HepG2 (cell line): ENCODE measurements around the gene KRTAP10-5. TPM values are rescaled to one million over a fixed set of nuclear protein-coding genes. Genes with fewer than 3 reads are reported as not detected.

Experiments used
- CENPBD1 ChIP-seq: sonication (generic); formaldehyde crosslinking; IDR thresholded peaks from 2 replicates; pipeline ENCODE4 v1.8.0; 2022; ENCODE audit warnings: missing genetic modification reagents, low read depth, mild to moderate bottlenecking, borderline replicate concordance
- CENPT ChIP-seq: sonication (generic); formaldehyde crosslinking; IDR thresholded peaks from 2 replicates; pipeline ENCODE4 v1.8.0; 2022; ENCODE audit warnings: low read depth, mild to moderate bottlenecking, moderate library complexity, missing genetic modification reagents
- CTCF ChIP-seq: sonication (generic); formaldehyde crosslinking; IDR thresholded peaks from 2 replicates; pipeline ENCODE4 v1.5.0; 2020; ENCODE audit warnings: mild to moderate bottlenecking, missing genetic modification reagents, moderate library complexity
- DR1 ChIP-seq: sonication (generic); formaldehyde crosslinking; IDR thresholded peaks from 2 replicates; pipeline ENCODE4 v1.8.0; 2021; ENCODE audit warnings: mild to moderate bottlenecking, missing genetic modification reagents, inconsistent platforms
- ELK4 ChIP-seq: sonication (generic); formaldehyde crosslinking; IDR thresholded peaks from 2 replicates; pipeline ENCODE4 v1.9.0; 2021; ENCODE audit warnings: missing genetic modification reagents, borderline replicate concordance
- FOXA1 ChIP-seq, 2 experiments: fragments of 450-650 bp in 1 of 2; sonication (generic) in 1 of 2; formaldehyde crosslinking in 1 of 2; IDR thresholded peaks; 2 replicates each; pipeline versions ENCODE4 v1.4.0 to v1.6.1; 2016 to 2020; ENCODE audit warnings: missing genetic modification reagents in 1 of 2
- NCOR1 ChIP-seq: fragments of 200-600 bp; sonication (generic); IDR thresholded peaks from 2 replicates; pipeline ENCODE4 v1.7.0; 2017; ENCODE audit warnings: antibody characterized with exemption, low read length, borderline replicate concordance
- REST ChIP-seq, 2 experiments: IDR thresholded peaks; 2 replicates each; pipeline ENCODE4 v1.6.1; 2011 to 2012; ENCODE audit warnings: low read length in 2 of 2, borderline replicate concordance in 1 of 2, low read depth in 1 of 2, mild to moderate bottlenecking in 1 of 2, moderate library complexity in 1 of 2
- SYNCRIP ChIP-seq: fragments of 200-400 bp; formaldehyde crosslinking; IDR thresholded peaks from 2 replicates; pipeline ENCODE4 v1.6.1; 2018; ENCODE audit warnings: mild to moderate bottlenecking, low read depth, low read length; ENCODE audit not compliant: insufficient read depth
- TARDBP ChIP-seq: sonication (generic); formaldehyde crosslinking; IDR thresholded peaks from 2 replicates; pipeline ENCODE4 v1.8.0; 2022; ENCODE audit warnings: mild to moderate bottlenecking, missing genetic modification reagents
- TCF7 ChIP-seq: sonication (generic); IDR thresholded peaks from 2 replicates; pipeline ENCODE4 v1.6.1; 2016; ENCODE audit warnings: antibody characterized with exemption, low read depth
- ZBTB3 ChIP-seq: sonication (generic); formaldehyde crosslinking; IDR thresholded peaks from 2 replicates; pipeline ENCODE4 v1.4.0; 2020; ENCODE audit warnings: low read depth, mild to moderate bottlenecking, moderate library complexity, missing genetic modification reagents, borderline replicate concordance
- ZNF256 ChIP-seq: sonication (generic); formaldehyde crosslinking; conservative IDR thresholded peaks from 2 replicates; pipeline ENCODE4 v1.4.0; 2020; ENCODE audit warnings: missing genetic modification reagents
- ZNF335 ChIP-seq: sonication (generic); formaldehyde crosslinking; IDR thresholded peaks from 2 replicates; pipeline ENCODE4 v1.4.0; 2020; ENCODE audit warnings: missing genetic modification reagents
- ZNF33A ChIP-seq: sonication (generic); formaldehyde crosslinking; IDR thresholded peaks from 2 replicates; pipeline ENCODE4 v1.5.1; 2020; ENCODE audit warnings: missing genetic modification reagents, mild to moderate bottlenecking, moderate library complexity, borderline replicate concordance
- ZNF343 ChIP-seq: sonication (generic); formaldehyde crosslinking; IDR thresholded peaks from 2 replicates; pipeline ENCODE4 v1.4.0; 2020; ENCODE audit warnings: mild to moderate bottlenecking, missing genetic modification reagents
- ZNF691 ChIP-seq: sonication (generic); formaldehyde crosslinking; IDR thresholded peaks from 2 replicates; pipeline ENCODE4 v1.4.0; 2020; ENCODE audit warnings: missing genetic modification reagents, low read depth, mild to moderate bottlenecking, borderline replicate concordance
- ZNF737 ChIP-seq: sonication (generic); formaldehyde crosslinking; IDR thresholded peaks from 2 replicates; pipeline ENCODE4 v1.5.0; 2020; ENCODE audit warnings: missing genetic modification reagents, mild to moderate bottlenecking, borderline replicate concordance
- ZNF792 ChIP-seq: IDR thresholded peaks from 2 replicates; pipeline ENCODE4 v1.6.1; 2016
- ZNF839 ChIP-seq: sonication (generic); formaldehyde crosslinking; IDR thresholded peaks from 2 replicates; pipeline ENCODE4 v1.4.0; 2020; ENCODE audit warnings: missing genetic modification reagents, mild to moderate bottlenecking, borderline replicate concordance
- ZNF850 ChIP-seq: sonication (generic); formaldehyde crosslinking; conservative IDR thresholded peaks from 2 replicates; pipeline ENCODE4 v1.9.0; 2021; ENCODE audit warnings: mild to moderate bottlenecking, missing genetic modification reagents
- polyA plus RNA-seq, 8 experiments: library from polyadenylated mRNA; depleted of rRNA in 3 of 8; stranded (reverse) in 7 of 8; unstranded in 1 of 8; fragments of >200 nt; fragmentation: Illumina TruSeq in 4 of 8; extraction: Trizol in 4 of 8; gene quantifications; 2 replicates each; pipeline versions ENCODE4 v1.2.1 to v1.2.3, GENCODE V29; 2011 to 2016; ENCODE audit warnings: low read depth in 4 of 8, missing spikeins in 1 of 8, mixed read lengths in 1 of 8; ENCODE audit not compliant: insufficient read depth in 1 of 8
- total RNA-seq, 5 experiments: library from RNA; depleted of rRNA; stranded (reverse); fragments of >200 nt; fragmentation: Illumina TruSeq; extraction: Trizol; gene quantifications; 2 replicates each; pipeline ENCODE4 v1.2.3, GENCODE V29; 2016; ENCODE audit warnings: low read depth in 1 of 5

The KRTAP10-5 gene
- total and polyA plus RNA-seq, 2 of the 13 experiments (the other 11 are each of a cell fraction or from before 2014, with no cell fraction given) = not detected

- TF ChIP-seq ZNF256 (CRISPR knock-in tag) (no peak), CENPT (CRISPR knock-in tag) (no peak), ZNF792 (CRISPR knock-in tag) (0 out of 2 replicates have a peak, but pooled peaks have one; percentile 82), ZNF335 (CRISPR knock-in tag) (no peak), ZBTB3 (no peak), ZNF839 (CRISPR knock-in tag) (no peak), DR1 (CRISPR knock-in tag) (no peak), ZNF33A (CRISPR knock-in tag) (no peak), SYNCRIP (no peak), CTCF (peak; percentile 14), TARDBP (peak; percentile 74), ZNF691 (no peak; the same call in 1 of the 2 replicates), ELK4 (no peak), NCOR1 (no peak; the same call in 1 of the 2 replicates), CENPBD1 (CRISPR knock-in tag) (no peak), TCF7 (peak; percentile 24; the same call in 1 of the 2 replicates), FOXA1 (IDR thresholded peaks at IDR 0.05) (no peak), FOXA1 (CRISPR knock-in tag; IDR thresholded peaks at IDR 0.05) (no peak; the same call in 1 of the 2 replicates), ZNF343 (CRISPR knock-in tag) (no peak), ZNF850 (CRISPR knock-in tag) (no peak), ZNF737 (CRISPR knock-in tag) (no peak), REST (IDR thresholded peaks at IDR 0.05; ENCODE audit: borderline replicate concordance in 1 of 2, low read depth in 1 of 2, low read length in 2 of 2) (no peak)
These were observed 13.4 kb upstream of the KRTAP10-5 start (continued) for GRCh38 chr21:44593598-44594405.
